GM19455 (cell line): ENCODE measurements around the gene TAS2R46.
"Not testable (repeated sequence)": the region's sequence is repeated elsewhere in the genome, so short reads cannot be mapped to it uniquely, and the experiment has no call there.

ENCODE experiments used
- ATAC-seq: cut with Tn5 transposase; IDR thresholded peaks from one replicate; pipeline ENCODE4 v1.9.1; 2021; ENCODE audit not compliant: unreplicated experiment

TAS2R46 gene, protein sequence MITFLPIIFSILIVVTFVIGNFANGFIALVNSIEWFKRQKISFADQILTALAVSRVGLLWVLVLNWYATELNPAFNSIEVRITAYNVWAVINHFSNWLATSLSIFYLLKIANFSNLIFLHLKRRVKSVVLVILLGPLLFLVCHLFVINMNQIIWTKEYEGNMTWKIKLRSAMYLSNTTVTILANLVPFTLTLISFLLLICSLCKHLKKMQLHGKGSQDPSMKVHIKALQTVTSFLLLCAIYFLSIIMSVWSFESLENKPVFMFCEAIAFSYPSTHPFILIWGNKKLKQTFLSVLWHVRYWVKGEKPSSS

DNA sequence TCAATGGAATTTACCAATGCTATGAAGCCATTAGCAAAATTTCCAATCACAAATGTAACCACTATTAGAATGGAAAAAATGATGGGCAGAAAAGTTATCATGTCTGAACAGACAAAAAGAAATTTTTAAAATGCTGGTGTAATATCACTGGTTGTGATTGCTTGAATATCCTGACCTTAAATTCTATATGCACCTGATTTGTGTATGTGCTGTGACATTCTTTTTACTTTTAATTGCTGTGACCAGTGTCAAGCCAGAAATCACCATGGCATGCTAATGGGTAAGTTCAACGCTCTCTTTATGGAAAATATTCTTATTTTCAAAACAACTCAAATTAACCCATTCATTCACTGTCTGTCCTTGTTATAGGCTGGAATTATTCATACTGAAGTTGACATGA lies at the start of gene TAS2R46:
Gene TAS2R46, minus strand, starts transcription at position 101 of the 400 bp plus-strand sequence. Its CDS starts 0 bp downstream, at position 101.
- ATAC-seq, result not testable (repeated sequence)

DNA sequence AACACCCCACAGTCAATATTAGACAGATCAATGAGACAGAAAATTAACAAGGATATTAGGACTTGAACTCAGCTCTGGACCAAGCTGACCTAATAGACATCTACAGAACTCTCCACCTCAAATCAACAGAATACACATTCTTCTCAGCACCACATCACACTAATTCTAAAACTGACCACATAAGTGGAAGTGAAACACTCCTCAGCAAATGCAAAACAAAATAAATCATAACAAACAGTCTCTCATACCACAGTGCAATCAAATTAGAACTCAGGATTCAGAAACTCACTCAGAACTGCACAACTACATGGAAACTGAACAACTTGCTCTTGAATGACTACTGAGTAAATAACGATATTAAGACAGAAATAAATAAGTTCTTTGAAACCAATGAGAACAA lies 49.1 kb upstream of the TAS2R46 start:
- ATAC-seq, result not testable (repeated sequence)

DNA sequence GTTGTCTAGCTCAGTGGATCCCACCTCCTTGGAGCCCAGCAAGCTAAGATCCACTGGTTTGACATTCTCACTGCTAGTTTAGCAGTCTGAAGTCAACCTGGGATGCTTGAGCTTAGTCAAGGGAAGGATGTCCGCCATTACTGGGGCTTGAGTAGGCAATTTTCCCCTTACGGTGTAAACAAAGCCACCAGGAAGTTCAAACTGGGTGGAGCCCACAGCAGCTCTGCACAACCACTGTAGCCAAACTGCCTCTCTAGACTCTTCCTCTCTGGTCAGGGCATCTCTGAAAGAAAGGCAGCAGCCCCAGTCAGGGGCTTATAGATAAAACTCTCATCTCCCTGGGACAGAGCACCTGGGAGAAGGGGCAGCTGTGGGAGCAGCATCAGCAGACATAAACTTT lies 46.8 kb upstream of the TAS2R46 start:
- no peak for ATAC-seq

DNA sequence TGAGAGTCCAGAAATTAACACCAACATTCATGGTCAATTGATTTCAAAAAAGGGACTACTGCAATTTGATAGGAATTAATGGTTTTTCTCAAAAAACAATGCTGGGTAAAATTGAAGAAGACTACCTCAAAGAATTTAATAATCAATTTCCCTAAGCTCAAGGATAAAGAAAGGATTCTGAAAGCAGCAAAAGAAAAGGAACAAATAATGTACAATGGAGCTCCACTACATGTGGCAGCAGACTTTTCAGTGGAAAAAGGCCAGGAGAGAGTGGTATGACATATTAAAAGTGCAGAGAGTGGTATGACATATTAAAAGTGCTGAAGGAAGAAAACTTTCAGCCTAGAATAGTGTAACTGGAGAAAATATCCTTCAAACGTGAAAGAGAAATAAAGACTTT lies 45.6 kb upstream of the TAS2R46 start:
- no peak for ATAC-seq

DNA sequence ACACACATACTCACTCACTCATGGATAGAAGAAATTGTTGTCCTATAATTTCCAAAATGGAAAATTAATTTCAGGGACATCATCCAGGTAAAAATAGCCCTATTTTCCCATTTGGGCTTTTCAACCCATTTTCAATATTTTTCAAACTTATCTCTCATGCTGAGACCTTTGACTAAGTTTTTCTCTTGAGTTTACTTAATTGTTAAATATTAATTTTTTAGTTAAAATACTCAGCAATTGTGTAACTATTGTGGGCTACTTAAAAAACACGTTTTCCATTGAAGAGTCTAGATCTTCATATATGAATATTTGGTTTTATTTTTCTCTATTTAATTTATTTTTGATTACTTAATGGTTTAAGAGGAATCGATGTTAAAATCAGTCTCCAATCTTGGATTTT lies 44.2 kb upstream of the TAS2R46 start:
- no peak for ATAC-seq

DNA sequence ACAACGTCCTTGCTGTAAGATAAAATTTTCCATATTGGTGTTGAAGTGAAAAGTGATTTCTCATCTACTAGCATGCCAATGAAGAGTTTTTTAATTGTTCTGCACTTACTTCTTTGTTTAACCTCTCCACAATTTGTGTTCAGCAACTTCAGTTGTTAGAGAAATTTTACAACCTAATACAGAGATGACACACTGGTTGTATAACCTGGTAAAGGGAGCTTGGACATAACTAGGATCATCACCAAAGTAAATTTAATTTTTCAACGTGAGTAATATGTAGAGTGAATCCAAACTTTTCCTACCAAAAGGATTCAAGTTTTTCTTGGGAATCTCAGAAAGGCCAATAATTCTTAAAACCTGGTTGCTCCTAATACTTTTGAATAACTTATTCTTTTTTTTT lies 43.5 kb upstream of the TAS2R46 start:
- no peak for ATAC-seq

DNA sequence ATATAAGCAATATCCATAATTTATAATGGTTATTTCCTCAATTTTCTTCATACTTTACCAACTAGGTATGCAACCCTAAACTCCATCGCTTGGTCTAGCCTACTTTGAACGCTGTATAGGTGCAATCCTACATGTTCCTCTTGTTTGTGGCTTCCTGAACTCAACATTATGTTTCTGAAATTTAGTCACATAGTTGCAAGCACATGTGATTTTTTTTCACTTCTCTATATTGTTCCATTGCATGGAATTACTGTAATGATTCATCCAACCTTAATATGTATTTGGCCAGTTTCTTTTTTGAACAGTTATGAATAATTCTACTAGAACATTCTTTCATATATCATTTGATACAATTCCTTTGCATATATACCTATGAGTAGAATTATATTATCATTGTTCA lies 32.8 kb upstream of the TAS2R46 start:
- not testable (repeated sequence) for ATAC-seq

DNA sequence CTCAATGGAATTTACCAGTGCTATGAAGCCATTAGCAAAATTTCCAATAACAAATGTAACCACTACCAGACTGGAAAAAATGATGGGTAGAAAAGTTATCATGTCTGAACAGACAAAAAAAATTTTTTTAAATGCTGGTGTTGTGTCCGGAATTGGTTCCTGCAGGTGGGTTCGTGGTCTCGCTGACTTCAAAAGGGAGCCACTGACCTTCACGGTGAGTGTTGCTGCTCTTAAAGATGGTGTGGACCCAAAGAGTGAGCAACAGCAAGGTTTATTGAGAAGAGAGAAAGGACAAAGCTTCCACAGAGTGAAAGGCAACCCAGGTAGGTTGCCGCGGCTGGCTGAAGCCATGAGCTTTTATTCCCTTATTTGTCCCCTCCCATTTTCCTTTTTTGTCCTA lies 30.0 kb upstream of the TAS2R46 start, which contains the start of gene TAS2R43:
Gene TAS2R43, minus strand, starts transcription at position 186 of the 400 bp plus-strand sequence. Its CDS starts 84 bp downstream, at position 102.
- ATAC-seq, result no peak

DNA sequence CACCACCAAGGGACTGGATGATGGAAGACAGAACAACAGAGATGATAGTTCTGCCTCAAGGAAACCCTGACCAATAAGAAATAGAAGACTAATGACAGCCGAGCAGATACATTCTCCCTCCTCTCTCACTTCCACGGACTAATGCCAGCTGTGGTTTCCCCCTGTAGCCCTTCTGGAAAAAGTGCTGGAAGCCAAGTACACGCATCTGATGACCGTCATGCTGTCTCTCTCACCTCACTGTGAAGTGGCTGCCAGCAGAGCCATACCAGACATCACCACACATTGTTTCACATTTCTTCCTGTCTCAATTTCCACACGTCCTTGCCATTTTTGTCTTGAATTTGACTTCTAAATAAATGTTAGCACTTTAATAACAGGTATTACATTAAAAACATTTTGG lies 27.2 kb upstream of the TAS2R46 start:
- ATAC-seq, result no peak

DNA sequence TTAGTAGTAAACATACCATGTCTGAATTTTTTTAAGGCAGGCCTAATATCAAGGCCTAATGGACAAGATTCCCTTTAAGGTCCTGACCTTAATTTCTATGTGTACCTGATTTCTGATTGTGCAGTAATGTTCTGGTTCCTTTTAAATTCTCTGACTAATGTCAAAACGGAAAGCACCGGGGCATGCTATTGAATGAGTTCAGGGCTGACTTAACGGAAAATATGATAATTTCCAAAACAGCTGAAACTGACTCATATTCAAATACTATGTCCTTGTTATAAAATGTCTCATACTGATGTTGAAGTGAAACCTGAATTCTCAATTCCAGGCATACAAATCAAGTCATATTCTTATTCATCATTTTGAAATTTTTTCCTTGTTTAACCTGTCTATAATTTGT lies 23.3 kb upstream of the TAS2R46 start:
- ATAC-seq, result no peak

DNA sequence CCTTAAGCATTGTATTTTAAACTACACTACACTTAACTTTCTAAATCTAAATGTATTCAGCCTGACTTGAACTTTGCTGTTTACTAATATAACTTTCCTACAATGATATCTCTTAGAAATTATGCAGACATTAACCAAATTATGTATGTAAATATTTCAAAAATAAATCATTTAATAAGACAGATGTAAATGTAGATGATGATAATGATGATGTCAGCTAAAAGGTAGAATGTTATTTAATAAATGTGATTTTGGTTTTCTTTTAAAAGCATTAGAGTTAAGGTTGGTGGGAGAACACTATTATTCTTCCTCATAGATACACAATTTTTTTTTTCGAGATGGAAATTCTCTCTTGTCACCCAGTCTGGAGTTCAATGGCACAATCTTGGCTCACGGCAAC lies 19.9 kb upstream of the TAS2R46 start:
- ATAC-seq, result no peak

DNA sequence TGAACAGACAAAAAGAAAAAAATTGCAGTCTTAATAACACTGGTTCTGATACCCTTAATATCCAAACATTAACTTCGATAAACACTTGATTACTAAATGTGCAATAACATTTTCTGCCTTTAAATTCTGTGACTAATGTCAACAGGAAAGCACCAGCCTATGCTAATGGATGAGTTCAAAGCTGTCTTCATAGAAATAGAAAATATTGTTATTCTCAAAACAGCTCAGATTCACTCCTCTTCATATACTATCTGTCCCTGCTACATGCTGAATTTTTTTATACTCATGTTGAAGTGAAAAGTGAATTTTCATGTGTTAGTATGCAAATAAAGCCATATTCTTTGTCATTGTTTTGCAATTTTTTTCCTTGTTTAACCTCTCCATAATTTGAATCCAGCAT lies 16.2 kb upstream of the TAS2R46 start:
- ATAC-seq, result no peak

DNA sequence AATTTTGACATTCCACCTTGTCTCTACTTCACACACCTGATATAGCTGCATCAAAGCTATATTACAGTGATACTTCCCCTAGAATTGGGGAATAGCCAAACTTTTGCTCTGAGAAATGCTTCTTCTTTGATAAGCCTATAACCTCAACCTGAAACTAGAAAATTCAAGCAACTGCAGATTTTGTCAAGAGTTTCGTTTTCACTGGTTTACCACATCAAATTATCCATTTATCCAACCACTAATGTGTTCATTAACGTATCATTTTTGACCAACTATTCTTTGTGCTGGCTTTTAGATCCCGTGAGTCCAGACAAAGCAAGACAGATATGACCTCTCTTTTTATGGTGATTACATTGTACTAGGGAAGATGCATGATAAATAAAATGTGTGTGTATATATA lies 13.5 kb upstream of the TAS2R46 start:
- ATAC-seq, result peak; percentile 45

DNA sequence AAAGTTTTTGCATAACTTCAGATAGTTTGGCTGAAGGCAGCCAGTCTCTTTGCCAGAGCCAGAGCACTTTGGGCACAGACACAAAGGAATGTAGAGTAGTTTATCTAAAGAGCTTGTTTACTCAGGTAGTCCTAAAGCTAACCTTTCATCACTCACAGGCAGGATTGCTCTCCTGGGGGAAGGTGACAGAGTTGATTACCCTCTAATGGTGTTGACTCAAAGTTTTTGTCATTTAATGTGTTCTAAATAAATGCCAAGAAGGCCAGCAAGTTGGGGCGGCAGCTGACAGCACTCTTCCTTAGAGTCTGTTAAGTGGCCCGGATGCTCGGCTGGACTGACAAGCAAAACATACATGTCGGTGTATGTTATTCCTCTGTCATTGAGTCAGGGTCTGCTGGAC lies 9.3 kb upstream of the TAS2R46 start:
- ATAC-seq, result no peak

DNA sequence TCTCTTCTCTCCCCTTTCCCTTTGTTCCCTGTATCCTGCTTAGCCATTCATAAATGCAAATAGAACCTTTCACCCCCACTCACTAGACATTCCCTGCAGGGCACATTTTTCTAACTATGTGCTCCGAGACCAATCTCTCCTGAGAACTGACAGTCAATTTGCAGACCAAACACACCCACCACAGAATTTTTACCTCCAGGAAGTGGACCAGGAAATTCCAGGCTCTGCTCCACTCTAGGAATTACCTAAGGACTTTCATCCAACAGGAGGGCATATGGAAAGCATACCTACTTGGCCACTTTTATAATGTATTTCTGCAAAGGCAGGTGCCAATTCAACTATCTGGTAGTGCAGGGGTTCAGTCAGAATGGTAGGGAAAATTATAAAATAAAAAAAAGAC lies 8.9 kb upstream of the TAS2R46 start:
- ATAC-seq, result no peak

DNA sequence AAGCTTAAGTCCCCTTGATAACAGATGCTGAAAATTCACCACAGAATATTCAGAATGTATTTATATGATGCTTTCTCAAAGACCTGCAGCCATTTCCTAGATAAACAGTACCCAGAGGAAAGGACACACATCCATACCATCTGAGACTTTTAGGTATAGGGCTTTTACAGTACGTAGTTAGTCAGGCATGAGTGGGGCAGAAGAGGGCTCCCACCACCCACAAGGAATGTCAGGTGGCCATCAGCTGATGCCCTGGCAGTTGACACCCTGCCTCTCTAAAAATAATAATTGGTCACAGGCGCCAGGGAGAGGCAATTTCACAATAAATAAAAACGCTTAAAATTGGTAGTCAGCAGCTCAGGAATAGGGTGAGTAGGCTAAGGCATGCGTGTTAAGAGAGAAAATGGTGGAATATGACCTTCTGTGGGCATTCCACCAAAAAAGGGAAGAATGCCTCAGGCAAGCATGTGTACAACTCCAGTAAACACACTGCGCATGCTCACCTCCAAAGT lies 7.8 kb upstream of the TAS2R46 start:
- ATAC-seq, result no peak

DNA sequence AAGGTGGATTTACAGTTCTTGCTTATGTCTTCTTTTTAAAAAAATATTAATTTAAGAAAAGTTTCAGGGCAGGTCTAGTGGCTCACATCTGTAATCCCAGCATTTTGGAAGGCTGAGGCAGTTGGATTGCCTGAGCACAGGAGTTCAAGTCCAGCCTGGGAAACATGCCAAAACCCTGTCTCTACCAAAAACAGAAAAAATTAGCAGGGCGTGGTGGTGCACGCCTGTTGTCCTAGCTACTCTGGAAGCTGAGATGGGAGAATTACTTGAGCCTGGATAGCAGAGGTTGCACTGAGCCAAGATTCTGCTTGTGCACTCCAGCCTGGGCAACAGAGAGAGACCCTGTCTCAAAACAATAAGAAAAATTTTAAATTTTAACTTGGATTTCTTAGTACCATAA lies 5.4 kb upstream of the TAS2R46 start:
- no peak for ATAC-seq

DNA sequence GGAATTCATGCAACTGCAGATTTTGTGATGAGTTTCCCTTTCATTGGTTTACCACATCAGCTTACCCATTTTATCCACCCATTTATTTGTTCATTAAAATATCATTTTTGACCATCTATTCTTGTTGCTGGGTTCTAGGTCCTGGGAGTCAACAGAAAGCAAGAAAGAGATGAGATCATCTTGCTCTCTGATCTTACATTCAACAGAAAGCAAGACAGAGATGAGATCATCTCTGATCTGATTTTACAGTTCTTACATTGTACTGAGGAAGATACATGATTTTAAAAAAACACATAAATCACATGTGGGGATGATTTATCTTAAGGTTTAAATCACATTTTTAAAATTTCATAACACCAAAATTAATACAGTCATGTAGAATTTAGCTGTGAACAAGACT lies 2.3 kb downstream of the TAS2R46 start:
- no peak for ATAC-seq

DNA sequence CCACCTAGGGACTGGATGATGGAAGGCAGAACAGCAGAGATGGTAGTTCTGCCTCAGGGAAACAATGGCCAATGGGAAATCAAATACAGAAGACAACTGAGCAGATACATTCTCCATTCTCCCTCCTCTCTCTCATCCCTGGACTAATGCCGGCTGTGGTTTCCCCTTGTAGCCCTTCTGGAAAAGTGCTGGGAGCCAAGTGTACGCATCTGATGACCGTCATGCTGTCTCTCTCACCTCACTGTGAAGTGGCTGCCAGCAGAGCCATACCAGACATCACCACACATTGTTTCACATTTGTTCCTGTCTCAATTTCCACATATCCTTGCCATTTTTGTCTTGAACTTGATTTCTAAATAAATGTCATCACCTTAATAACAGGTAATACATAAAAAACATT lies 3.1 kb downstream of the TAS2R46 start:
- no peak for ATAC-seq

DNA sequence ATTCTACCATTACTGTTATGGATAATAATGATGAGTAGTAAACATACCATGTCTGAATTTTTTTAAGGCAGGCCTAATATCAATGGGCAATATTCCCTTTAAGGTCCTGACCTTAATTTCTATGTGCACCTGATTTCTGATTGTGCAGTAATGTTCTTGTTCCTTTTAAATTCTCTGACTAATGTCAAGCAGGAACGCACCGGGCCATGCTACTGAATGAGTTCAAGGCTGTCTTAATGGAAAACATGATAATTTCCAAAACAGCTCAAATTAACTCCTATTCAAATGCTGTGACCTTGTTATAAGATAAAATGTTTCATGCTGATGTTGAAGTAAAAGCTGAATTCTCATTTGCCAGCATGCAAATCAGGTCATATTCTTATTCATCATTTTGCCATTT lies 6.8 kb downstream of the TAS2R46 start:
- no peak for ATAC-seq

DNA sequence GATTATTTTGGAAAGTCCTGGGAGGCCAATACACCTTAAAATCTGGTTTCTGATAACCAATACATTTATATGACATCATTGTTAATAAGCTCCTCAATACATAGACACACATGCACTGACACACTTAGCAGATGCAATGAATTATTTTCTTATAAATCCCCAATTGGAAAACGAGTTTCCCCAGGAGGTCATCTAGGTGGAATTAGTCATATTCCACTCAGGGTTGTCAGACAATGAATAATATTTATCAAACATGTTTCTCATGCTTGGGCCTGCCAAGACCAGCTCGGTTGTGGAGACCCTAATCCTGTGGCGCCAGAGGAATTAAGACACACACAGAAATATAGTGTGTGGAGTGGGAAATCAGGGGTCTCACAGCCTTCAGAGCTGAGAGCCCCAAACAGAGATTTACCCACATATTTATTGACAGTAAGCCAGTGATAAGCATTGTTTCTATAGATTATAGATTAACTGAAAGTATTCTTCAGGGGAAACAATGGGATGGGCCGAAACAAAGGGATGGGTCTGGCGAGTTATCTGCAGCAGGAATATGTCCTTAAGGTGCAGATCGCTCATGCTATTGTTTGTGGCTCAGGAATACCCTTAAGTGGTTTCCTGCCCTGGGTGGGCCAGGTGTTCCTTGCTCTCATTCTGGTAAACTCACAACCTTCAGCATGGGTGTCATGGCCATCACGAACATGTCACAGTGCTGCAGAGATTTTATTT lies 12.1 kb downstream of the TAS2R46 start:
- not testable (repeated sequence) for ATAC-seq

DNA sequence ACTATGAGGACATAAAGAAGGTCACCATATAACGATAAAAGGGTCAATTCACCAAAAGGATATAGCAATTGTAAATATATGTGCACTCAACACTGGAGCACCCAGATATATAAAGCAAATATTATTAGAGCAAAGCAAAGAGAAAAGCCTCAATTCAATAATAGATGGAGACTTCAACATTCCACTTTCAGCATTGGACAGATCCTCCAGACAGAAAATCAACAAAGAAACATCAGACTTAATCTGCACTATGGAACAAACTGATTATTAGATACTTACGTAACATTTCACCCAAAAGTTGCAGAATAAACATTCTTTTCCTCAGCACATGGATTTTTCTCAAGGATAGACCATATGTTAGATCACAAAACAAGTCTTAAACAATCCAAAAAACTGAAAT lies 20.7 kb downstream of the TAS2R46 start:
- not testable (repeated sequence) for ATAC-seq
